ENCODE data around the gene SRBD1. TPM values are rescaled to one million over a fixed set of nuclear protein-coding genes. Genes with fewer than 3 reads are reported as not detected.

Gene SRBD1
- polyA plus RNA-seq, 3 donors = 4.7 to 5.2 (median 4.9) TPM

DNA sequence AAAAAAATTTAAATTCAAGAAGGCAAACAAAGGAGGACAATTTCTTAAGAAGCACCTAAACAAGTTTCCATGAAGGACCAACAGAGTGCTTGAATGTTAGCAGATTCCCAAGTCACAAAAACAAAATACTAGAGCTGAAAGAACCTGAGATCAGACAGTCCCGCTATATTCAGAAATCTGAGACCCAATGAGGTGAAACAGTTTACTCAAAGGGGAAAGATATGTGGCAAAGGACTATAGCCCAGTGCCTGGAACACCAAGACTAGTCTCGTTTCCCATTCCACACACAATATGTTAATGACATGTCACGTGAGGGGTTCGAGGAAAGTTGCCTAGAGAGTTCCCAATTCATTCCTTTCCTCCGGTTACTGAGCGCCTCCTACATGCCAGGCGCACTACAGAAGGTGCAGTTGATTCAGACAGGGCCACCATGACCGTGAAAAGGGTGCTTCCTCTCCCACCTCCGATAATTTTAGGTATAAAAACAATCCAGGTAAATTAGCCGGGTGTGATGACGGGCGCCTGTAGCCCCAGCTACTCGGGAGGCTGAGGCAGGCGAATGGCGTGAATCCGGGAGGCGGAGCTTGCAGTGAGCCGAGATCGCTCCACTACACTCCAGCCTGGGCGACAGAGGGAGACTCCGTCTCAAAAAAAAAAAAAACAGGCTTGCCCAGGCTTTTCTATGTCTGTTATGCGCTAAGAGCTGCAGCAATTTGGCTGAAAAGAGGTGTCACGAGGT lies 617 bp downstream of the SRBD1 start:
- 0 to 1% (median 1%) methylated on average over 23 of the region's 23 CpGs for WGBS, 3 donors

DNA sequence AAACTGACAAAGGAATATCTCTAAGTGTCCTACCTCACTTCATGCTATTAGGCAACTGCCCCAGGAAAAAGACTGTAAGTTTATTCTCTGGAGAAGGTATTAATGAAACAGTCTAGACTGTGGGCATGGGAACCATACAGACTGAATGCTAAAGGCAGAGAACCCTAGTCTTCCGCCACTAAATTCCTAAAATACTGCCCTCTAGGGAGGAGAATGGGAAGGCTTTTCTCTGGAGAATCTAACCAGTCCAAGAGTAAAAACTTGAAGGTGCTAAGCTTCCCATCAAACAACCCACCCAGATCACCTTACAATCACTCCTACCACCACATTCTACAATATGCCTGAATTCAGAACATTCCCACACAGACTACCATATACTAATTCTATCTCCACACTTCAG lies 3.4 kb downstream of the SRBD1 start:
- WGBS, 3 donors = 71 to 85% (median 83%) methylated on average over 1 of the region's 1 CpG
- H3K27ac ChIP-seq (ENCODE audit: low read depth, low read length) = no peak overlapping the region

More for the DNA sequence above, 617 bp downstream of the SRBD1 start:
- no peak overlapping the region for H3K27ac ChIP-seq (ENCODE audit: low read depth, low read length)

DNA sequence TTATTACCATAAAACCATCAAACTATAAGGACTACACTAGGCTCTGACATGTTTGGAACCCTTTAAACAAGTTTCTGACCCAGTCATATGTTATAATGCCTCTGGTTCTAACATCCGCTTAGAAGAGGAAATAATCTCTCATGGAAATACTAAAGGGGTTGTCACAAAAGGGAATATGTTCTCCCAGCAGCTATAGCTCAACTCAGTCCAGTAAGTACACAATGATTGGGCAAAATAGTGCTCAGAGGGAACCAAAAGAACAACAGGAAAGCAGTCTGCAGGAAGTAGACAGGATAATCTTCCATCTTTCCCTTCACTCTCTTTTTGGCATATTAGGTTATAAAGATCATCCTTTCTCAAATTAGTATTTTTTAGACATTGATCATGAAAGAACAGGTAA lies 4.3 kb downstream of the SRBD1 start:
- H3K27ac ChIP-seq (ENCODE audit: low read depth, low read length) = no peak overlapping the region
- 33 to 65% (median 48%) methylated on average over 1 of the region's 1 CpG for WGBS, 3 donors

DNA sequence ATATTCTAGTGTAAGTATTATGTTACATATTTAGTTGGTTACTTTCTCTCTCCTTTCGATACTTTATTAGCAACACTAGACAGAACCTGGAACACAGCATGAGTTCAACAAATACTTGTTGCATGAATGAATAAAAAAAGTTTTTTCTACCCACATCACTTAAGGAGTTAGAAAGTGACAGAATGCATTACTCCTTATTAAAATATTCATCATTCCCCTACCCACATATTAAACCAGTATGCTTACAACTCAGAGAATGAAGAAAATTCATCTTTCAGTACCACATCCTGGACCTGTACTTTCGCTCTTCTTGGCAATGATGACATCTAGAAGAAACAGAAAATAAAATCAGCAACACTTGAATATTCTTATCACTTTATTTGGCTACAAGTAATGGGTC lies 6.0 kb downstream of the SRBD1 start:
- WGBS, 3 donors = 92 to 97% (median 96%) methylated on average over 2 of the region's 2 CpGs
- H3K27ac ChIP-seq (ENCODE audit: low read depth, low read length) = no peak overlapping the region

DNA sequence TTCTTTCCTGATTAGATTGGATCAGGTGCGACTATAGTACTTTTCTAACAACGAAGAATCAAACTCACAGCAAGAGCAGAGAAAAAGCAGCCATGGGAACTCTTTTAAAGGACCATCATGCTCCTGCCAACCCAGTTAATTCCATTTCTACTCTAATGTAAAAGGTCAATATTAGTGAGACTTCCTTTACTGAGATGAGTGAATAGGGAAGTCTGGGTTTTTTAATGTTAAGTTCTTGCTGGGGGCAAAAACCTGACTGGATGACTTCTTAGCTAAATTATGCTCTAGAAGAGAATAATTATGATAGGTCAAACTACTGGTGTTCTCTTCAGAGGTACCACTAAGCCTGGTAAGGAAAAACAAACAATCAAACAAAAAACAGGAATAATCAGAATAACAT lies 8.4 kb downstream of the SRBD1 start:
- H3K27ac ChIP-seq (ENCODE audit: low read depth, low read length) = no peak overlapping the region
- 94 to 97% (median 97%) methylated on average over 2 of the region's 2 CpGs for WGBS, 3 donors

DNA sequence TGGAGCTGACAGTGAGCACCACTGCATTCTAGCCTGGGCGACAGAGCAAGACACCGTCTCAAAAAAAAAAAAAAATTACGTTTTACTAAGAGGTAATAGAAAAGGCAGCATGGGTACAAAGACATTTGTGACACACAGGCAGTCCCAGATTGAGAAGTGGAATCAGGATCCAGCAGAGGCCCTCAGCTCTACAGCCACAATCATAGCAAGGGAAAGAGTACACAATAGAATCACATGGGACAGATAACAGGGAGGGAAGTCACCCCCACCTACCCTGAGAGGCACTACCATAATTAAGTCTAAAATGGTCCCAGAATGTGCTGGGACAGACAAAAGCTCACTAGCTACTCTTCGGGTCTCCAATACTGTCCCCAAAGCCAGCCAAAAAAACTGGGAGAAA lies 12.5 kb downstream of the SRBD1 start:
- 77 to 99% (median 91%) methylated on average over 4 of the region's 4 CpGs for WGBS, 3 donors
- H3K27ac ChIP-seq (ENCODE audit: low read depth, low read length) = no peak overlapping the region

DNA sequence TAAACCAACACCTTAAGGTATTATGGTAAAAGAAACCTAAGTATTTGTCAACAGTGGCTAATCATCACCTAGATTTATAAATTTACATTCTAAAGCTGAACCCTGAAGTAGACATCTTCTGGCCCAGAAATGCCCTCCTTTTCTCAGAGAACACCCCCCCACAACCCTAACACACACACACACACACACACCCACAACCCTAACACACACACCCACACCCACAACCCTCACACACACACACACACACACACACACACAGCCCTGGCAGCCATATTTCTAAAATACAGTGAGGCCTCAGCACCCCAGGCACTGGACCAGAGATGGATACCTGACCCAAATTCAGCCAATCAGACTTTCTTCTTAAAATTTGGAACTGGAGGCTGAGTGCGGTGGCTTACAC lies 14.3 kb downstream of the SRBD1 start:
- no peak overlapping the region for H3K27ac ChIP-seq (ENCODE audit: low read depth, low read length)
- WGBS, 3 donors = 93 to 100% (median 95%) methylated on average over 1 of the region's 1 CpG

DNA sequence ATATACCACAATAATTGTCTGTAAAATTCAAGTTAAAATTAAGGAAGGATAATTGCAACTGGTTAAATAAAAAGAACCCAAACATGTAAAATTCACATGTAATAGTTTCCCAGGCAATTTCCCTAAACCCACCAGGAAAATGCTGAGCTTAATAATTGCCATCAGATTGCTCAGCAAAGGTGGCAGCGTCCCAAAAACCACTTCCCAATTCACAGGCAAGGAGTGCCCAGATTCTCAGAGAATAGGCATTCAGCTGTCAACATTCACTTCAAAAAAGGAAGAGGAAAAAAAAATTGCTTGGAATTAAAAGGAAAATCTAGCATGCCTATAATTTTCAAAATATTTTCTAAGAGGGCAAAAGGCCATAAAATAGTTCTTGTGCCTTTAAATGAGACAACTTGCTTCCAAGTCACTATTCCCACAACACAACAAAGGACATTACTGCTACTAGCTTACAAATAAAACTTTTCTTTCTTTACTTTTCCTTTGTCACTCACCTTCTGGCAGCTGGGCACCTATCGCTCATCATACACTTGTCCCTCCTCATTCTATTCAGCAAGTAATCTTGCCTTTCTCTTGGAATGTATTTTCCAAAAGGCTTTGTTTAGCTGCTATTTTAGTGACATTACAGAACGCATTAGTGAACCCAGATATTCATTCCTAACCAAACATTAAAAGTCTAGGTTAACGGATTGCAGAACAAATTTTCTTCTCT lies 15.2 kb downstream of the SRBD1 start:
- no peak overlapping the region for H3K27ac ChIP-seq (ENCODE audit: low read depth, low read length)
- WGBS, 3 donors = 60 to 70% (median 61%) methylated on average over 4 of the region's 4 CpGs

DNA sequence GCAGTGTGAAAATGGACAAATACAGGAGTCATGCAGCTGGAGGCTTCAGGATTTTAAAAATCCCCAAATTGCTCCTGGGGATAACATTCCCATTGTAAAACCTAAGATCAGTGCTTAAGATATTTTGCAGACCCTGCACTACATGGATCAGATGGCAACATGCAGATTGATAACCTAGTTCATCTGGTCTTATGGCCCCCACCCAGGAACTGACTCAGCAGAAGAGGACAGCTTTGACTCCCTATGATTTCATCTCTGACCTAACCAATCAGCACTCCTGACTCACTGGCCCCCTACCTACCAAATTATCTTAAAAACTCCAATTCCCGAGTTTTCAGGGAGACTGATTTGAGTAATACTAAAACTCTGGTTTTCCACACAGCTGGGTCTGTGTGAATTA lies 20.0 kb downstream of the SRBD1 start:
- no peak overlapping the region for H3K27ac ChIP-seq (ENCODE audit: low read depth, low read length)
- 76 to 97% (median 79%) methylated on average over 1 of the region's 1 CpG for WGBS, 3 donors

DNA sequence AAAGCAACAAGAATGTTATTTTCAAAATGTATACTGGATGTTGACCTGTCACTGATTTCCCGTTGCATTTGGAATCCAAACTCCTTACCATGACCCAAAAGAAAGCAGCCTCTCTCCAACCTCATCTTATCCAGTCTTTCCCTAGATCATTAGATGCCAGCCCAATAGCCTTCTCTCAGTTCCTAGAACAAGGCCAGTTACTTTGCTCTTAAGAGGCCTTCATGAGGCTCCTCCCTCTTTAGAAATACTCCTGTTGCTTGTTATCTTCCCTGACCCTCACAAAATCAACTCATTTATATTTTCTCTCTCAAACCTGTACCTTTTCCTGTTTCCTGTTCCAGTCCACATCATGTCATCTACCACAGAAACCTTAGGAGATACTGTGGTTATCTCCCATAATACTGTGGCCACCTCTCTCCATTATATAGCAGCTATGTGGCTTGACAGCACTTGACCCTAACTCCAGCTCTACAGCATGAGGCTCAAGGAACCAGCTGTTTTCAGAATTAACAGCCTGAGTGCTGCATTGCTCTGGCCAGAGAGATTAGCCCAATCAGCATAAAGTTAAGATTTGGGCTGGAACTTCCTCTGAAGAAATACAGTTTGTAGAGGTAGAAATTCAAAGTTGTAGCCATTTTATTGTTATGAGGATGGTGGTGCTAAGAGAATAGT lies 22.8 kb downstream of the SRBD1 start:
- WGBS, 3 donors = 82 to 100% (median 90%) methylated on average over 1 of the region's 1 CpG
- H3K27ac ChIP-seq (ENCODE audit: low read depth, low read length) = no peak overlapping the region

DNA sequence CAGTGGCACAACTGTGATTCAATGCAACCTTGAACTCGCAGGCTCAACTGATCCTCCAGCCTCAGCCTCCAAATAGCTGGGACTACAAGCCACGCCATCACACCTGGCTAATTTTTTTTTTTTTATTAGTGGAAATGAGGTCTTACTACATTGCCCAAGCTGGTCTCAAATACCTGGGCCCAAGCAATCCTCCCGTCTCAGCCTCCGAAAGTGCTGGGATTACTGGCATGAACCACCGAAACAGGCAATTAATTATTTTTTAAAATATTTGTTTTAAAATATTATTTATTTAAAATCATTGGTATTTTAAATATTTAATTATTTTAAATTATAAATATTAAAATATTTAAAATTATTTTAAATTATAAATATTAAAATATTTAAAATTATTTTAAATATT lies 24.5 kb downstream of the SRBD1 start:
- 98 to 99% (median 99%) methylated on average over 5 of the region's 5 CpGs for WGBS, 3 donors
- no peak overlapping the region for H3K27ac ChIP-seq (ENCODE audit: low read depth, low read length)

DNA sequence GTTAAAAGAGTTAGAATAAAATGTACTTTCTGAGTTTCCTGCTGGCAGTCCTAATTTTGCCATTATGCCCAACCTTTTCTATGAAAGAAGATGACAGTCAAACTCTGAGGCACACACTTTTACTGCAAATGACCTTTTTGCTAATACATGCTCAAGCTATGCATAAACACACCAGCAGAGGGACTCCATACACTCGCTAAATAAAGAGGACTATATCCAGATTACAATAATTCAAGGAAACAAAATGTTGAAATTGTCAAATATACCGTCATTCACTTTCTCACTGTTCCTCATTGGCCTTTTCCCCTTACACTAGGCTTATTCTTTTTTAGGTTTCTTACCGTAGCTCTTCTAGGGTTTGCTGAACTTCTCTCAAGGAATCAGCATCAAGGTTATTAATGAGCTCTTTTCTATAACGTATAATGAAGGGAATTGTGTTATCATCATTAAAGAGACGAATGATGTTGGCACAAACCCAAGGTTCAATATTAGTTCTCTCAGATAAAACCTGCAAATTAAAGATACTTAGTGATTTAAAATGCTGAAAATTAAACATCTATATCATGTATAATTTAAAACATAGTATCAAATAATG lies 25.7 kb downstream of the SRBD1 start:
- no peak overlapping the region for H3K27ac ChIP-seq (ENCODE audit: low read depth, low read length)
- WGBS, 3 donors = 12 to 28% (median 15%) methylated on average over 5 of the region's 5 CpGs

DNA sequence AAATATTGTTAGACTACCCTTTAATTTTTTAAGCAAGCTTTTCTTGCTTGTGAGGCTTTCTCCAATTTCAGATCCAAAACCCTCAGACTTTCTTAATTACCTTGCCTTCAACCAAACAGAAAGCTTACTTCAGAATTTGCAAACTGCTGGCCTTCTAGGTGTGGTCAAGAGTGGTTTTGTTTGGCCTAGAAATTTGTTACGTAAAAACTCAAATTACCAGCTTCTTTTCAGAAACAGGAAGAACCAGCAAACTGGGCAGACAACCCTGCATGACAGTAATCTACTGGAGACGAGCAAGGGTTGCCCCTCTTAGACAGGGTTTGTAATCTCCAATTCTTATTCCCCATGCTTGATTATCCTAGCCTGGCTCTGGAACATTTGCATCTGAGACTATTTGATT lies 27.1 kb downstream of the SRBD1 start:
- no peak overlapping the region for H3K27ac ChIP-seq (ENCODE audit: low read depth, low read length)
- 58 to 98% (median 66%) methylated on average over 2 of the region's 2 CpGs for WGBS, 3 donors

DNA sequence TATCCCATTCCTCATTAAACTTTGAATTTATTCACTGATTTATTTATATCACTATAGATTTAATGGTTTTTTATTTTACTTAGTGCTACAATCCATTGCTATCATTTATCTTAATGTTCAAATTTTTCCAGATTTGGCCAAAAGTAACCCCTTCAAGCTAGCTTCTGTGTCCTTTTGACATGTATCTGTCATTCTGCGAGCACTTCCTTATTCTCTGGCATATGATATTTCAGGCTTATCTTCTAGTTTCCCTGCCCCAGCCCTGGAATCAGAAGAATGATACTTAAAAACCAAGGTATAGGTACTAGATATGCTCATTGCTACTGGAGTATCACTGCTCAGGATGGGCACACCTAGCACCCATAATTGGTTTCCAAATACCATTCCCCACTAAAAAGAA lies 28.5 kb downstream of the SRBD1 start:
- H3K27ac ChIP-seq (ENCODE audit: low read depth, low read length) = no peak overlapping the region
- 89 to 97% (median 92%) methylated on average over 1 of the region's 1 CpG for WGBS, 3 donors

DNA sequence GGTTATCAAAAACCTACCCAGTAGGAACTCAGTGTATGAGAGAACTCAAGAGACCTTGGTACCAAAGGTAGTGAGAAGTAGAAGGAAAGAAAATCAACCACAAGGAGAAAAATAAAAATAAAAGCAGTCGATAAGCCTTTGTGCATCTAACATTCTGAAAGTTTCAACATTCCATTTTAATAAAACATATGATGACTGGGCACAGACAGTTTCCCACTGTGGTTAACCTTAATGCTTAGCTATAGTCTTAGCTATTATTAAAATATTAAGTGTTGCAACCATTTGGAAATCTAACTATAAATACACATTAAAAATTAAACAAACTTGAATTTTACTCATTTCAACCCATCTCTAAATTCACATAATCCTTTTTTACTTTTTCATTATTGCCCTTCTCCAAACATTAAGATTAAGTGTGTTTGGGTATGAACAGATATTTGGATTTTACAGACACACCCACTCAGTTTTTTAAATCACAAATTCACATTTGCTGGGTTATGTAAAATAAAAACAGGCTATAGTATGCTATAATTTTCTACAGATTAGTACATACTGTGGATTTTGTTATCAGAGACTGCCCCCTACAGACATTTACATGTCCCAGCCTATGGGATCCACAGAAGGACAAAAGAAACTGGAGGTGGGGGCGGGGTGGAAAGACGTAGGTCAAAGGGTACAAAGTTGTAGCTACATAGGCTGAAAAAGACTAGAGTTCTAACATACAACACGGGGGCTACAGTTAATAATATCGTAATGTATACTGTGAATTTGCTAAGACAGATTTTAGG lies 32.8 kb downstream of the SRBD1 start:
- 78 to 88% (median 79%) methylated on average over 5 of the region's 5 CpGs for WGBS, 3 donors

DNA sequence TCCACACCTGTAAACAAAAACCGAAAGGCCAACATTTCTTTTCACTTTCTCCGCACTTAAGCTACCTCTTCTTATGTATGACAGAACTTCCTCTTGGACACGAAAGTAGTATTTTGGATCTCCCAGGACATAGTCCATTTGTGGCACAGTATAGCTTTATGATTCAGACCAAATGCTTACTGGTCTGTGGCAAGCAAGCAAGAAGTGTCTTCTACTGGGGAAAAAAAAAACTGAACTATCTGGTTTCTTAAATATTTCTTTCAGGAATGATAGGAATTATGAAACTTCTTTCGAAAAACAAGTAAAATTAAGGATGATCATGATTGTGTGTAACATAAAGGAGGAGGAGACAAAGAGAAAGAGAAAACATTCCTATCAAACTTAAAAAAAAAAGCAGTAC lies 33.6 kb downstream of the SRBD1 start:
- H3K27ac ChIP-seq (ENCODE audit: low read depth, low read length) = no peak overlapping the region
- 81 to 88% (median 84%) methylated on average over 4 of the region's 4 CpGs for WGBS, 3 donors

More for the DNA sequence above, 32.8 kb downstream of the SRBD1 start:
- H3K27ac ChIP-seq (ENCODE audit: low read depth, low read length) = no peak overlapping the region

DNA sequence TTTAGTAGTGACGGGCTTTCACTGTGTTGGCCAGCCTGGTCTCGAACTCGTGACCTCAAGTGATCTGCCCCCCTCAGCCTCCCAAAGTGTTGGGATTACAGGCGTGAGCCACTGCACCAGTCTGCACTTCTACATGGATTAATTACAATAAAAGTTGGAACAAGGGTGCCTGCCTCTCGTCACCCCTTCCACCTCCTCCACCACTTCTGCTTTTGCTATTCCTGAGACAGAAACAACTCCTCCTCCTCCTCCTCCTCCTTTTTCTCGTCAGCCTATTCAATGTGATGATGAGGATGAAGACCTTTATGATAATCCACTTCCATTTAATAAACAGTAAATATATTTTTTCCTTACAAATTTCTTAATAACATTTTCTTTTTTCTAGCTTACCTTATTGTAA lies 35.2 kb downstream of the SRBD1 start:
- H3K27ac ChIP-seq (ENCODE audit: low read depth, low read length) = no peak overlapping the region
- WGBS, 3 donors = 77 to 94% (median 79%) methylated on average over 6 of the region's 6 CpGs

DNA sequence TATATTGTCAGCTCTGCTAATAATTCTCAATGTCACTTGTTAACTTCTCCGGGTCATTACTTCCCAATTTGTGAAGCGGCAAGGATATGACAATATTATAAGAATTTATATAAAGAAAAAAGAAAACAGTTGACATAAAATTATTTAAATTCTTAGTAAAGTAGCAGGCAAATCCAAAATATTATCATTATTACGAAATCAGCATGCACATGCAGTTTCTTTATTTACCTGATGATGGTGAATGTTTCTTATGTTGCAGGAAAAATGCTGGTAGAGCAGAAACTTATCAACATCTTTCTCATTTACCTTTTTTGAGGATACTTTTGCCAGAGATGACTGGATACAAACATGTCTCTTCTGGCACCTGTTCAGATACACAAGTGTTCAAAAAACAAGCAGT lies 38.1 kb downstream of the SRBD1 start:
- no peak overlapping the region for H3K27ac ChIP-seq (ENCODE audit: low read depth, low read length)
- 97 to 98% (median 97%) methylated on average over 3 of the region's 3 CpGs for WGBS, 3 donors
